Measurements from ENCODE around the gene RHCE. TPM values are rescaled to one million over a fixed set of nuclear protein-coding genes. Genes with fewer than 3 reads are reported as not detected.
"Not testable (repeated sequence)": the region's sequence is repeated elsewhere in the genome, so short reads cannot be mapped to it uniquely, and the experiment has no call there.

RHCE gene
- polyA plus RNA-seq, 1 experiment: 0.59 TPM

GRCh38 chr1:25369241-25369640 lies 51.4 kb downstream of the RHCE start:
- DNase-seq (ENCODE audit: low read depth): no peak
- Histone ChIP-seq H3K27me3 (ENCODE audit: control insufficient read depth, insufficient read depth, low read length) (no peaks in the 10 kb centered on the region), H3K36me3 (ENCODE audit: control insufficient read depth, insufficient read depth, low read length) (no peaks in the 10 kb centered on the region), H3K4me3 (ENCODE audit: low read depth, low read length) (no peak overlapping the region)
- no peak for TF ChIP-seq CTCF (IDR thresholded peaks at IDR 0.05; ENCODE audit: insufficient read depth, low read depth, low read length)
- CTCF ChIA-PET: no interaction called here
- POLR2A ChIA-PET: no interaction called here

- DNase-seq (ENCODE audit: low read depth); H3K36me3 ChIP-seq (ENCODE audit: control insufficient read depth, insufficient read depth, low read length); H3K27me3 ChIP-seq (ENCODE audit: control insufficient read depth, insufficient read depth, low read length); CTCF ChIA-PET; H3K4me3 ChIP-seq (ENCODE audit: low read depth, low read length); POLR2A ChIA-PET: not testable (repeated sequence)
These were observed 57.7 kb downstream of the RHCE start for GRCh38 chr1:25362634-25363559.

- Histone ChIP-seq H3K27me3 (ENCODE audit: control insufficient read depth, insufficient read depth, low read length) (no peaks in the 10 kb centered on the region), H3K4me3 (ENCODE audit: low read depth, low read length) (no peak overlapping the region), H3K36me3 (ENCODE audit: control insufficient read depth, insufficient read depth, low read length) (peaks cover 9% of the 10 kb centered on the region; the same call in 1 of the 2 replicates)
- ChIA-PET POLR2A (no interaction called here), CTCF (no interaction called here)
- DNase-seq (ENCODE audit: low read depth): peak; percentile 68
- no peak for TF ChIP-seq CTCF (IDR thresholded peaks at IDR 0.05; ENCODE audit: insufficient read depth, low read depth, low read length)
These were observed 58.7 kb downstream of the RHCE start for GRCh38 chr1:25361901-25362300.

- Histone ChIP-seq H3K27me3 (ENCODE audit: control insufficient read depth, insufficient read depth, low read length) (no peaks in the 10 kb centered on the region), H3K4me3 (ENCODE audit: low read depth, low read length) (no peak overlapping the region), H3K36me3 (ENCODE audit: control insufficient read depth, insufficient read depth, low read length) (peaks cover 9% of the 10 kb centered on the region; the same call in 1 of the 2 replicates)
- no peak for DNase-seq (ENCODE audit: low read depth)
- TF ChIP-seq CTCF (IDR thresholded peaks at IDR 0.05; ENCODE audit: insufficient read depth, low read depth, low read length): no peak
- ChIA-PET POLR2A (no interaction called here), CTCF (no interaction called here)
These were observed 59.7 kb downstream of the RHCE start for GRCh38 chr1:25360596-25361581.

- ChIA-PET CTCF (interaction anchor here (0.6 kb wide), 1 partner anchor 657 kb away, joined by 3 read pairs; no protein-coding TSS in a partner anchor), POLR2A (interaction anchor here (0.7 kb wide), 1 partner anchor 252 kb away, joined by 4 read pairs; no protein-coding TSS in a partner anchor)
- no peak for TF ChIP-seq CTCF (IDR thresholded peaks at IDR 0.05; ENCODE audit: insufficient read depth, low read depth, low read length)
- no peaks in the 10 kb centered on the region for H3K27me3 ChIP-seq (ENCODE audit: control insufficient read depth, insufficient read depth, low read length)
- H3K36me3 ChIP-seq (ENCODE audit: control insufficient read depth, insufficient read depth, low read length): peaks cover 13% of the 10 kb centered on the region
- H3K4me3 ChIP-seq (ENCODE audit: low read depth, low read length): no peak overlapping the region
- DNase-seq (ENCODE audit: low read depth): no peak
These were observed 63.8 kb downstream of the RHCE start for GRCh38 chr1:25356848-25357247.
